ENCODE results near the gene WNT6. TPM values are rescaled to one million over a fixed set of nuclear protein-coding genes. Genes with fewer than 3 reads are reported as not detected.

The WNT6 gene
- total RNA-seq, 1 experiment from 2014 or later = not detected

DNA sequence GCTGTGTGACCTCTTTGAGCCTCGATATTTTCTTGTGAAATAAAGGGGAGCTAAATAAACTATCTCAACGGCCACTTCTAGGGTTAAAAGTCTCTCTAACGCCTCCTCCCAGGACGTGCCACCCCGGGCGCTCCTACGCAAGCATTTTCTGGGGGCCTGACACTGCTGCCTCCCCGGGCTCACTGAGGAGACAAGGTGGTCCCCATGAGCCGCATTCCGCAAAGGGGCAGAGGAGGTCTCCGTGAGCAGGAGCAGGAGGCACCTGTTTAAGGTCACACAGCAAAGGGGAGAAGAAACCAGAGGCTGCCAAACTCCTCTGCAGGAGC, 20.1 kb downstream of the WNT6 start:
- H3K4me1 Mint-ChIP-seq (ENCODE audit: insufficient read depth, unreplicated experiment) = peaks cover 21% of the 10 kb centered on the region
- H3K27me3 Mint-ChIP-seq (ENCODE audit: insufficient read depth, unreplicated experiment) = no peaks in the 10 kb centered on the region
- TF ChIP-seq, protein P1, sequence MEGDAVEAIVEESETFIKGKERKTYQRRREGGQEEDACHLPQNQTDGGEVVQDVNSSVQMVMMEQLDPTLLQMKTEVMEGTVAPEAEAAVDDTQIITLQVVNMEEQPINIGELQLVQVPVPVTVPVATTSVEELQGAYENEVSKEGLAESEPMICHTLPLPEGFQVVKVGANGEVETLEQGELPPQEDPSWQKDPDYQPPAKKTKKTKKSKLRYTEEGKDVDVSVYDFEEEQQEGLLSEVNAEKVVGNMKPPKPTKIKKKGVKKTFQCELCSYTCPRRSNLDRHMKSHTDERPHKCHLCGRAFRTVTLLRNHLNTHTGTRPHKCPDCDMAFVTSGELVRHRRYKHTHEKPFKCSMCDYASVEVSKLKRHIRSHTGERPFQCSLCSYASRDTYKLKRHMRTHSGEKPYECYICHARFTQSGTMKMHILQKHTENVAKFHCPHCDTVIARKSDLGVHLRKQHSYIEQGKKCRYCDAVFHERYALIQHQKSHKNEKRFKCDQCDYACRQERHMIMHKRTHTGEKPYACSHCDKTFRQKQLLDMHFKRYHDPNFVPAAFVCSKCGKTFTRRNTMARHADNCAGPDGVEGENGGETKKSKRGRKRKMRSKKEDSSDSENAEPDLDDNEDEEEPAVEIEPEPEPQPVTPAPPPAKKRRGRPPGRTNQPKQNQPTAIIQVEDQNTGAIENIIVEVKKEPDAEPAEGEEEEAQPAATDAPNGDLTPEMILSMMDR (IDR thresholded peaks at IDR 0.05; ENCODE audit: unreplicated experiment) = no peak
- no peak overlapping the region for H3K4me3 Mint-ChIP-seq (ENCODE audit: unreplicated experiment)
- no peak overlapping the region for H3K27ac Mint-ChIP-seq (ENCODE audit: low read depth, unreplicated experiment)
- CTCF ChIA-PET = interaction anchor here (0.7 to 15.2 kb wide), 5 partner anchors 10 to 280 kb away, joined by 3 to 839 read pairs (median 4); no protein-coding TSS in a partner anchor
- no peaks in the 10 kb centered on the region for H3K9me3 Mint-ChIP-seq (ENCODE audit: unreplicated experiment)
- intact Hi-C loops (cut with micrococcal nuclease) = loop anchor here (5.0 kb wide), 1 partner anchor 103 kb away; no protein-coding TSS in a partner anchor
- H3K36me3 Mint-ChIP-seq (ENCODE audit: insufficient read depth, unreplicated experiment) = no peaks in the 10 kb centered on the region
- DNase-seq (ENCODE audit: unreplicated experiment) = no peak
- no TSS peak for BruUV-seq (replicated peaks)
- POLR2A ChIA-PET = interaction anchor here (0.5 to 14.5 kb wide), 2 partner anchors 8 to 16 kb away, joined by 3 to 237 read pairs; no protein-coding TSS in a partner anchor

DNA sequence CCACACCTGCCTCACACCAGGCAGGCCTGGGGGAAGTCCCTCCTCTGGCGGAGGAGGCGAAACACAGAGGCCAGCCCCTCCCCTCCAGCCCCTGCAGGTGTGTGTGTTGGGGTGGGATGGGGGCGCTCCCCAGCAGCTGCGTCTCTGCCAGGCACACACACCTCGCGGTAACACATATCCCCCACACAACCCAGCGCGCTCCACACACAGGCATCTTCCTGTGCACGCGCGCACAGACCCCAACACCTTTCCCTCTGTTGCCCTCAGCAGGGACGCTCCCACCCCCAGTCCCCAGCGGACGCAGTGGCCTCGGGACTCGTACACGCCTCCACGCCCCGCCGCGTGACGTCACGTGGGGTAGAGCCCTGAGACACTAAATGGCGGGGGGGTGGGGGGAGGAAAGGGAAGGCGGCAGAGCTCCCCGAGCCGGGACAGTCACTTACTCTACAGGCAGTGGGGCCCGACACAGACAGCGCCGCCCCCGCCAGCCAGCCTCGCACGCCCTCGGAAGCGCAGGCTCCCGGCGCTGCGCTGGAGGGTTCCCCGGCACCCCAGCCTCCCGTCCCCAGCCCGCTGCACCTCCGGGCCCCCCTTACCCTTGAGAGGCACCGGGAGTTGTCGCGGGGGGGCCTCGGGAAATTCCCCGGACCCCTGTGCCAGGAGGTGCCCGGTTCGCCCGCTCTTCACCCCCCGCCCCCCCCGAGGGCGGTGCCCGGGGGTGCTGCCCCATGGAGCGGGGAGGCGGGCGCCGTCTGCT, 20.7 kb downstream of the WNT6 start, which contains the start of gene WNT10A:
Gene WNT10A (plus strand): TSS at position 751 of the 757 bp plus-strand sequence. CDS start 144 bp downstream, outside the sequence.
- intact Hi-C loops (cut with micrococcal nuclease) = no loop called here
- no peaks in the 10 kb centered on the region for H3K27me3 Mint-ChIP-seq (ENCODE audit: insufficient read depth, unreplicated experiment)

DNA sequence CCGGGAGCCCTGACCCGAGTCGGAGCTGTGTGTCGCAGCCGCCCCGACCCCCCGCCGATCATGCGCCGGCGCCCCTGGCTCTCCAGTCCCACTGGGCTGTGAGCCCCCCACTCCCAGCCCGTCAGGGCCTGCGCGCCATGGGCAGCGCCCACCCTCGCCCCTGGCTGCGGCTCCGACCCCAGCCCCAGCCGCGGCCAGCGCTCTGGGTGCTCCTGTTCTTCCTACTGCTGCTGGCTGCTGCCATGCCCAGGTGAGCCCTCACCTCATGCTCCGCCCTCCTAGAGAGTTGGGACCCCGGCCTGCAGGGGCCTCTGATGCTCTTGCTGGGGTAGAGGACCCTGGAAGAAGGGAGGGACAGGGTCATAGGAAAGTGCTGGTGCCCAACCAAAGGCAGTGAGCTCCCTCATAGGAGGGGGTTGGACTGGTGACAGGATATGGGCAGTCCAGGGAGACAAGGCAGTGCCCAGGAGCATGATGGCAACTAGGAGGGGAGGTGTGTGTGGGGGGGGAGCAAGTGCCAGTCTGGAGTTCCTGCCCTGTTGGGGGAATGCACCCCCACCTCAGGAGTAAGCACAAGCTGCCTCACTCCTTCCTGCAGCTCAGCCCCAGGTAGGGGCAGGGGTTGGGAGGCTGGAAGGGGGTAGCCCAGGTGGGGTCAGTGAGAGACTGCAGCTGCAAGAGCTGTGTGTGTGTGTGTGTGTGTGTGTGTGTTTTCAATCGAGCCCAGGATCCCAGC, 21.4 kb downstream of the WNT6 start:
- Mint-ChIP-seq H3K27me3 (ENCODE audit: insufficient read depth, unreplicated experiment) (no peaks in the 10 kb centered on the region), H3K4me1 (ENCODE audit: insufficient read depth, unreplicated experiment) (peaks cover 21% of the 10 kb centered on the region), H3K9me3 (ENCODE audit: unreplicated experiment) (no peaks in the 10 kb centered on the region), H3K27ac (ENCODE audit: low read depth, unreplicated experiment) (no peak overlapping the region), H3K4me3 (ENCODE audit: unreplicated experiment) (no peak overlapping the region), H3K36me3 (ENCODE audit: insufficient read depth, unreplicated experiment) (no peaks in the 10 kb centered on the region)
- ChIA-PET POLR2A (interaction anchor here (0.7 to 14.5 kb wide), 2 partner anchors 14 to 481 kb away, joined by 4 to 237 read pairs; no protein-coding TSS in a partner anchor), CTCF (interaction anchor here (0.6 to 15.2 kb wide), 5 partner anchors 15 to 460 kb away, joined by 3 to 839 read pairs (median 5); no protein-coding TSS in a partner anchor)
- TF ChIP-seq, protein P1 (IDR thresholded peaks at IDR 0.05; ENCODE audit: unreplicated experiment) = no peak
- BruUV-seq (replicated peaks) = no TSS peak
- intact Hi-C loops (cut with micrococcal nuclease) = no loop called here
- DNase-seq (ENCODE audit: unreplicated experiment) = no peak

More for the DNA sequence above, 20.7 kb downstream of the WNT6 start, which contains the start of gene WNT10A:
- H3K27ac Mint-ChIP-seq (ENCODE audit: low read depth, unreplicated experiment) = no peak within 1 kb of the TSS
- no peak for DNase-seq (ENCODE audit: unreplicated experiment)
- no peak within 1 kb of the TSS for H3K4me3 Mint-ChIP-seq (ENCODE audit: unreplicated experiment)
- no peaks in the 10 kb centered on the region for H3K9me3 Mint-ChIP-seq (ENCODE audit: unreplicated experiment)
- TF ChIP-seq, protein P1 (IDR thresholded peaks at IDR 0.05; ENCODE audit: unreplicated experiment) = no peak
- BruUV-seq (replicated peaks) = no TSS peak
- H3K4me1 Mint-ChIP-seq (ENCODE audit: insufficient read depth, unreplicated experiment) = peaks cover 21% of the 10 kb centered on the region
- CTCF ChIA-PET = interaction anchor here (0.6 to 15.2 kb wide), 5 partner anchors 10 to 432 kb away, joined by 3 to 839 read pairs (median 4); no protein-coding TSS in a partner anchor
- H3K36me3 Mint-ChIP-seq (ENCODE audit: insufficient read depth, unreplicated experiment) = no peaks in the 10 kb centered on the region
- POLR2A ChIA-PET = interaction anchor here (0.5 to 14.5 kb wide), 2 partner anchors 8 to 15 kb away, joined by 3 to 237 read pairs; no protein-coding TSS in a partner anchor
